Measurements from ENCODE around the gene PTPN13. TPM values are rescaled to one million over a fixed set of nuclear protein-coding genes. Genes with fewer than 3 reads are reported as not detected.

PTPN13 gene
- total RNA-seq, 8 experiments from 2014 or later = 4.2 to 68.0 (median 25.1) TPM

GRCh38 chr4:86563416-86563815 lies 30.7 kb upstream of the PTPN13 start:
- Histone ChIP-seq H3K27ac (no peak overlapping the region), H3K4me3 (no peak overlapping the region), H3K4me1 (replicated peaks in 1 of 2) (peaks cover 0 to 12% of the 10 kb centered on the region in 2 donors)
- in situ Hi-C loops (cut with MboI; ENCODE audit: low pct_unique_long_range_greater_than_20kb in 2 of 9, low sequenced_read_pairs in 9 of 9, unreplicated experiment in 9 of 9) = no loop called here
- WGBS, 10 experiments = 85 to 100% (median 100%) methylated on average over 1 to 2 of the region's 2 CpGs; no CpG with 5 or more reads in 3 of the 10 experiments
- no peak for ATAC-seq (replicated peaks in 6 of 8)

GRCh38 chr4:86564795-86565194 lies 29.3 kb upstream of the PTPN13 start:
- ATAC-seq (replicated peaks in 6 of 8) = peak in 1 of 8 experiments; percentile 68
- WGBS, 10 experiments = 60 to 100% (median 86%) methylated on average over 1 to 5 of the region's 5 CpGs; no CpG with 5 or more reads in 3 of the 10 experiments
- no peak overlapping the region for H3K4me3 ChIP-seq
- in situ Hi-C loops (cut with MboI; ENCODE audit: low pct_unique_long_range_greater_than_20kb in 2 of 9, low sequenced_read_pairs in 9 of 9, unreplicated experiment in 9 of 9) = no loop called here
- H3K4me1 ChIP-seq (replicated peaks in 1 of 2) = peaks cover 0 to 12% of the 10 kb centered on the region in 2 donors
- H3K27ac ChIP-seq = no peak overlapping the region

GRCh38 chr4:86565651-86566050 lies 28.5 kb upstream of the PTPN13 start:
- H3K4me3 ChIP-seq = no peak overlapping the region
- no peak overlapping the region for H3K27ac ChIP-seq
- ATAC-seq (replicated peaks in 6 of 8) = no peak
- peaks cover 0 to 9% of the 10 kb centered on the region in 2 donors for H3K4me1 ChIP-seq (replicated peaks in 1 of 2)
- WGBS, 10 experiments = 75 to 100% (median 95%) methylated on average over 2 of the region's 2 CpGs
- in situ Hi-C loops (cut with MboI; ENCODE audit: low pct_unique_long_range_greater_than_20kb in 2 of 9, low sequenced_read_pairs in 9 of 9, unreplicated experiment in 9 of 9) = no loop called here

GRCh38 chr4:86569103-86569870 lies 24.8 kb upstream of the PTPN13 start:
- WGBS, 10 experiments = 50 to 98% (median 81%) methylated on average over 3 to 6 of the region's 6 CpGs; no CpG with 5 or more reads in 1 of the 10 experiments
- in situ Hi-C loops (cut with MboI; ENCODE audit: low pct_unique_long_range_greater_than_20kb in 2 of 9, low sequenced_read_pairs in 9 of 9, unreplicated experiment in 9 of 9) = no loop called here

GRCh38 chr4:86579941-86580340 lies 14.2 kb upstream of the PTPN13 start:
- WGBS, 10 experiments = 56 to 100% (median 87%) methylated on average over 1 to 6 of the region's 6 CpGs; no CpG with 5 or more reads in 1 of the 10 experiments
- no peak overlapping the region for H3K27ac ChIP-seq
- no peak overlapping the region for H3K4me3 ChIP-seq
- no peaks in the 10 kb centered on the region for H3K4me1 ChIP-seq (replicated peaks in 1 of 2)
- in situ Hi-C loops (cut with MboI; ENCODE audit: low pct_unique_long_range_greater_than_20kb in 2 of 9, low sequenced_read_pairs in 9 of 9, unreplicated experiment in 9 of 9) = no loop called here
- no peak for ATAC-seq (replicated peaks in 6 of 8)

More at GRCh38 chr4:86569103-86569870, 24.8 kb upstream of the PTPN13 start:
- no peak for ATAC-seq (replicated peaks in 6 of 8)
- Histone ChIP-seq H3K4me3 (no peak overlapping the region), H3K4me1 (replicated peaks in 1 of 2) (no peaks in the 10 kb centered on the region), H3K27ac (no peak overlapping the region)

- ATAC-seq (replicated peaks in 6 of 8) = no peak
- no peak overlapping the region for H3K4me3 ChIP-seq
- WGBS, 10 experiments = 0 to 93% (median 70%) methylated on average over 1 to 2 of the region's 2 CpGs; no CpG with 5 or more reads in 1 of the 10 experiments
- H3K4me1 ChIP-seq (replicated peaks in 1 of 2) = peaks cover 0 to 2% of the 10 kb centered on the region in 2 donors
- in situ Hi-C loops (cut with MboI; ENCODE audit: low pct_unique_long_range_greater_than_20kb in 2 of 9, low sequenced_read_pairs in 9 of 9, unreplicated experiment in 9 of 9) = no loop called here
- H3K27ac ChIP-seq = no peak overlapping the region
Measured at GRCh38 chr4:86582410-86582809, 11.7 kb upstream of the PTPN13 start.

GRCh38 chr4:86586160-86586572 lies 7.9 kb upstream of the PTPN13 start:
- Histone ChIP-seq H3K4me3 (no peak overlapping the region), H3K4me1 (replicated peaks in 1 of 2) (peaks cover 0 to 2% of the 10 kb centered on the region in 2 donors), H3K27ac (no peak overlapping the region)
- 8 to 93% (median 71%) methylated on average over 2 to 4 of the region's 4 CpGs; no CpG with 5 or more reads in 3 of the 10 experiments for WGBS, 10 experiments
- in situ Hi-C loops (cut with MboI; ENCODE audit: low pct_unique_long_range_greater_than_20kb in 2 of 9, low sequenced_read_pairs in 9 of 9, unreplicated experiment in 9 of 9) = no loop called here
- ATAC-seq (replicated peaks in 6 of 8) = peak in 3 of 8 experiments; percentile 67 to 95 (median 93)

- Histone ChIP-seq H3K4me3 (no peak overlapping the region), H3K4me1 (replicated peaks in 1 of 2) (peaks cover 0 to 2% of the 10 kb centered on the region in 2 donors), H3K27ac (no peak overlapping the region)
- ATAC-seq (replicated peaks in 6 of 8) = no peak
- 22 to 90% (median 72%) methylated on average over 4 to 7 of the region's 7 CpGs for WGBS, 10 experiments
- in situ Hi-C loops (cut with MboI; ENCODE audit: low pct_unique_long_range_greater_than_20kb in 2 of 9, low sequenced_read_pairs in 9 of 9, unreplicated experiment in 9 of 9) = no loop called here
Measured at GRCh38 chr4:86586626-86587380, 7.3 kb upstream of the PTPN13 start.

- ATAC-seq (replicated peaks in 6 of 8) = peak in 3 of 8 experiments; percentile 35 to 90 (median 72)
- no peak overlapping the region for H3K27ac ChIP-seq
- 25 to 96% (median 72%) methylated on average over 1 to 3 of the region's 3 CpGs; no CpG with 5 or more reads in 2 of the 10 experiments for WGBS, 10 experiments
- in situ Hi-C loops (cut with MboI; ENCODE audit: low pct_unique_long_range_greater_than_20kb in 2 of 9, low sequenced_read_pairs in 9 of 9, unreplicated experiment in 9 of 9) = no loop called here
- peaks cover 0 to 2% of the 10 kb centered on the region in 2 donors for H3K4me1 ChIP-seq (replicated peaks in 1 of 2)
- no peak overlapping the region for H3K4me3 ChIP-seq
Measured at GRCh38 chr4:86587381-86588140, 6.6 kb upstream of the PTPN13 start.

- no peak for ATAC-seq (replicated peaks in 6 of 8)
- 20 to 100% (median 40%) methylated on average over 1 to 3 of the region's 3 CpGs; no CpG with 5 or more reads in 1 of the 10 experiments for WGBS, 10 experiments
- H3K27ac ChIP-seq = peak overlapping the region in 1 of 2 donors; percentile 75
- in situ Hi-C loops (cut with MboI; ENCODE audit: low pct_unique_long_range_greater_than_20kb in 2 of 9, low sequenced_read_pairs in 9 of 9, unreplicated experiment in 9 of 9) = no loop called here
- H3K4me3 ChIP-seq = peak overlapping the region in 3 of 5 donors; percentile 73 to 83 (median 79)
- peaks cover 5 to 10% of the 10 kb centered on the region in 2 donors for H3K4me1 ChIP-seq (replicated peaks in 1 of 2)
Measured at GRCh38 chr4:86592553-86593249, 1.4 kb upstream of the PTPN13 start.

- 0 to 2% (median 0%) methylated on average over 1 to 16 of the region's 47 CpGs; no CpG with 5 or more reads in 3 of the 10 experiments for WGBS, 10 experiments
- H3K4me1 ChIP-seq (replicated peaks in 1 of 2) = peaks cover 10% of the 10 kb centered on the region in 2 donors
- in situ Hi-C loops (cut with MboI; ENCODE audit: low pct_unique_long_range_greater_than_20kb in 2 of 9, low sequenced_read_pairs in 9 of 9, unreplicated experiment in 9 of 9) = no loop called here
- ATAC-seq (replicated peaks in 6 of 8) = peak; percentile 36 to 62 (median 51)
- peak overlapping the region; percentile 50 to 83 (median 73) for H3K4me3 ChIP-seq
- peak overlapping the region; percentile 83 to 89 for H3K27ac ChIP-seq
Measured at GRCh38 chr4:86594559-86595425, 677 bp downstream of the PTPN13 start.

Measured in motor neuron (in vitro differentiated cells).